Esophagus muscularis mucosa (tissue), 3 donors: ENCODE data around the gene SPATA13.
"Not testable (repeated sequence)": the region's sequence is repeated elsewhere in the genome, so short reads cannot be mapped to it uniquely, and the experiment has no call there.

ENCODE experiments used
- POLR2A ChIP-seq: fragments of 450-650 bp; IDR thresholded peaks from one replicate; pipeline ENCODE4 v1.6.1; 2017; ENCODE audit warnings: antibody characterized with exemption, moderate library complexity, mild to moderate bottlenecking, low read depth
- POLR2AphosphoS5 ChIP-seq, 2 donors: sonication (generic); formaldehyde crosslinking; IDR thresholded peaks; one replicate each; pipeline ENCODE4 v1.6.1; 2017; ENCODE audit warnings: antibody characterized with exemption in 2 of 2
- TF ChIP-seq, protein P1 (sequence below), 3 experiments: fragments of 200-600 bp in 2 of 3; fragments of 450-650 bp in 1 of 3; sonication (generic) in 2 of 3; IDR thresholded peaks; one replicate each; pipeline ENCODE4 v1.5.1; 2017 to 2019; ENCODE audit warnings: antibody characterized with exemption in 3 of 3, mild to moderate bottlenecking in 2 of 3, moderate library complexity in 1 of 3

DNA sequence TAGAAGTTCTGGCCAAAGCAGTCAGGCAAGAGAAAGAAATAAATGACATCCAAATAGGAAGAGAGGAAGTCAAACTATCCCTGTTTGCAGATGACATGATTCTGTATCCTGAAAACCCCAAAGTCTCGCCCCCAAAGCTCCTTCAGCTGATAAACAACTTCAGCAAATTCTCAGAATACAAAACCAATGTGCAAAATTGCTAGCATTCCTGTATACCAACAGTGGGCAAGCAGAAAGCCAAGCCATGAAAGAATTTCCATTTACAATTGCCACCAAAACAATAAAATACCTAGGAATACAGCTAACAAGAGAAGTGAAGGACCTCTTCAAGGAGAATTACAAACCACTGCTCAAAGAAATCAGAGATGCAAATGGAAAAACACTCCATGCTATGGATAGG is 44.6 kb downstream of the SPATA13 start:
- not testable (repeated sequence) for TF ChIP-seq POLR2A; POLR2AphosphoS5 (IDR thresholded peaks at IDR 0.05)
- TF ChIP-seq, protein P1, sequence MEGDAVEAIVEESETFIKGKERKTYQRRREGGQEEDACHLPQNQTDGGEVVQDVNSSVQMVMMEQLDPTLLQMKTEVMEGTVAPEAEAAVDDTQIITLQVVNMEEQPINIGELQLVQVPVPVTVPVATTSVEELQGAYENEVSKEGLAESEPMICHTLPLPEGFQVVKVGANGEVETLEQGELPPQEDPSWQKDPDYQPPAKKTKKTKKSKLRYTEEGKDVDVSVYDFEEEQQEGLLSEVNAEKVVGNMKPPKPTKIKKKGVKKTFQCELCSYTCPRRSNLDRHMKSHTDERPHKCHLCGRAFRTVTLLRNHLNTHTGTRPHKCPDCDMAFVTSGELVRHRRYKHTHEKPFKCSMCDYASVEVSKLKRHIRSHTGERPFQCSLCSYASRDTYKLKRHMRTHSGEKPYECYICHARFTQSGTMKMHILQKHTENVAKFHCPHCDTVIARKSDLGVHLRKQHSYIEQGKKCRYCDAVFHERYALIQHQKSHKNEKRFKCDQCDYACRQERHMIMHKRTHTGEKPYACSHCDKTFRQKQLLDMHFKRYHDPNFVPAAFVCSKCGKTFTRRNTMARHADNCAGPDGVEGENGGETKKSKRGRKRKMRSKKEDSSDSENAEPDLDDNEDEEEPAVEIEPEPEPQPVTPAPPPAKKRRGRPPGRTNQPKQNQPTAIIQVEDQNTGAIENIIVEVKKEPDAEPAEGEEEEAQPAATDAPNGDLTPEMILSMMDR (IDR thresholded peaks at IDR 0.05) = not testable (repeated sequence)
